Endothelial cell of umbilical vein (primary cell): Measurements from ENCODE around the gene SLC22A7. TPM values are rescaled to one million over a fixed set of nuclear protein-coding genes. Genes with fewer than 3 reads are reported as not detected.

Experiments
- BruUV-seq: library from RNA; stranded (reverse); fragments of 400-500 nt; replicated peaks from 2 replicates; lab custom pipeline; 2021; lab: Mats Ljungman, UMichigan
- CTCF ChIA-PET: fragments of 300-600, 350-600 bp; sonication (Branson Sonifier 250); formaldehyde crosslinking; loops from one replicate; lab custom pipeline; 2021; ENCODE audit warnings: antibody characterized with exemption, inconsistent platforms; lab: Charles Lee
- POLR2A ChIA-PET: fragments of 300-600, 350-600 bp; sonication (Branson Sonifier 250); formaldehyde crosslinking; loops from one replicate; lab custom pipeline; 2021; ENCODE audit warnings: antibody characterized with exemption, inconsistent platforms; lab: Charles Lee
- DNase-seq: peaks from one replicate; pipeline ENCODE4 v3.0.0-alpha.2; 2011; ENCODE audit warnings: low read depth, low spot score
- FAIRE-seq: peaks from 2 replicates; lab custom pipeline; 2011; peaks lifted over from hg19 to GRCh38; lab: Jason Lieb, UNC
- H2AFZ ChIP-seq: 2 replicates; pipeline ENCODE4 v1.6.0; 2012; ENCODE audit warnings: low read depth, low read length, control low read depth, inconsistent platforms
- H3K27ac ChIP-seq: 2 replicates; pipeline ENCODE4 v1.5.1; 2011; ENCODE audit warnings: low read depth, mild to moderate bottlenecking, control low read depth, low read length, moderate library complexity; ENCODE audit not compliant: insufficient read depth
- H3K27me3 ChIP-seq, 2 experiments: 2 replicates each; pipeline versions ENCODE4 v1.6.0 to v1.6.1; 2011; ENCODE audit warnings: low read length in 2 of 2, mixed read lengths in 1 of 2; ENCODE audit not compliant: control insufficient read depth in 2 of 2, insufficient read depth in 2 of 2
- H3K36me3 ChIP-seq, 2 experiments: 2 replicates in 1 of 2; 3 replicates in 1 of 2; pipeline ENCODE4 v1.5.1; 2011; ENCODE audit warnings: low read length in 2 of 2, mild to moderate bottlenecking in 1 of 2, moderate library complexity in 1 of 2; ENCODE audit not compliant: control insufficient read depth in 2 of 2, insufficient read depth in 2 of 2; ENCODE audit errors: extremely low read depth in 1 of 2
- H3K4me1 ChIP-seq: 3 replicates; pipeline ENCODE4 v1.5.1; 2011; ENCODE audit warnings: mild to moderate bottlenecking, low read length; ENCODE audit not compliant: control insufficient read depth, insufficient read depth; ENCODE audit errors: extremely low read depth
- H3K4me2 ChIP-seq: 2 replicates; pipeline ENCODE4 v1.6.1; 2011; ENCODE audit warnings: low read length, control low read depth, mixed read lengths; ENCODE audit not compliant: insufficient read depth
- H3K4me3 ChIP-seq, 3 experiments: fragments of 200-600 bp in 1 of 3; sonication (generic), shearing (Covaris generic) in 1 of 3; replicated peaks in 1 of 3; 2 replicates each; pipeline ENCODE4 v1.5.1; 2011 to 2016; ENCODE audit warnings: control low read depth in 3 of 3, low read length in 3 of 3, mild to moderate bottlenecking in 2 of 3, inconsistent platforms in 1 of 3, low read depth in 1 of 3, moderate library complexity in 1 of 3; ENCODE audit not compliant: insufficient read depth in 1 of 3
- H3K79me2 ChIP-seq: 2 replicates; pipeline ENCODE4 v1.6.0; 2012; ENCODE audit warnings: low read length, inconsistent platforms; ENCODE audit not compliant: control insufficient read depth, insufficient read depth
- H3K9ac ChIP-seq: replicated peaks from 2 replicates; pipeline ENCODE3; 2011; ENCODE audit warnings: low read length, control low read depth; ENCODE audit not compliant: insufficient read depth; ENCODE audit errors: extremely low read depth
- H3K9me1 ChIP-seq: replicated peaks from 3 replicates; pipeline ENCODE4 v1.6.0; 2011; ENCODE audit warnings: mild to moderate bottlenecking, low read length; ENCODE audit not compliant: control insufficient read depth, insufficient read depth; ENCODE audit errors: extremely low read depth
- H3K9me3 ChIP-seq: replicated peaks from 2 replicates; pipeline ENCODE4 v1.5.1; 2012; ENCODE audit warnings: low read length, inconsistent platforms; ENCODE audit not compliant: control insufficient read depth, insufficient read depth
- H4K20me1 ChIP-seq: replicated peaks from 2 replicates; pipeline ENCODE3; 2011; ENCODE audit warnings: mild to moderate bottlenecking, low read length; ENCODE audit not compliant: control insufficient read depth, insufficient read depth; ENCODE audit errors: extremely low read depth
- EZH2 ChIP-seq: IDR thresholded peaks from 2 replicates; pipeline ENCODE4 v1.6.1; 2012; ENCODE audit warnings: borderline replicate concordance, low read depth, mild to moderate bottlenecking, moderate library complexity, low read length, inconsistent platforms; ENCODE audit not compliant: severe bottlenecking
- FOS ChIP-seq: IDR thresholded peaks from 2 replicates; pipeline ENCODE4 v1.6.1; 2011; ENCODE audit warnings: mild to moderate bottlenecking, low read length, moderate library complexity, borderline replicate concordance; ENCODE audit not compliant: insufficient read depth
- GATA2 ChIP-seq: IDR thresholded peaks from 2 replicates; pipeline ENCODE4 v1.7.0; 2011; ENCODE audit warnings: low read depth, mild to moderate bottlenecking, moderate library complexity, mixed read lengths, low read length; ENCODE audit not compliant: insufficient read length, insufficient read depth
- JUN ChIP-seq: IDR thresholded peaks from 2 replicates; pipeline ENCODE4 v1.6.1; 2011; ENCODE audit warnings: borderline replicate concordance, low read depth; ENCODE audit not compliant: insufficient read length, insufficient read depth
- POLR2A ChIP-seq: IDR thresholded peaks from 2 replicates; pipeline ENCODE4 v1.6.1; 2012; ENCODE audit warnings: low read depth, mild to moderate bottlenecking, control low read depth, low read length
- POLR2AphosphoS5 ChIP-seq: IDR thresholded peaks from 2 replicates; pipeline ENCODE4 v1.6.1; 2012; ENCODE audit warnings: low read depth, mild to moderate bottlenecking, control low read depth, low read length, moderate library complexity; ENCODE audit not compliant: insufficient read depth
- dilution Hi-C: fragments of 300-500 bp; cut with MboI; formaldehyde crosslinking; loops from one replicate; pipeline ENCODE4 v1.15.0; 2019; ENCODE audit warnings: low sequenced_read_pairs; ENCODE audit not compliant: extremely low pct_ligation_motif_present
- intact Hi-C: fragments of 100-400 bp; cut with micrococcal nuclease; formaldehyde crosslinking; loops from one replicate; pipeline ENCODE4 v1.10.0; 2022
- polyA plus RNA-seq, 4 experiments: library from polyadenylated mRNA; depleted of rRNA in 3 of 4; stranded (reverse) in 3 of 4; unstranded in 1 of 4; fragments of >200 nt; gene quantifications; 2 replicates each; pipeline versions ENCODE4 v1.2.1 to v1.2.3, GENCODE V29; 2011 to 2012; ENCODE audit warnings: missing spikeins in 1 of 4
- total RNA-seq: library from RNA; stranded (reverse); gene quantifications from 2 replicates; pipeline ENCODE4 v1.2.3, GENCODE V29; 2021
- TF ChIP-seq, protein P1 (sequence below), 2 donors: IDR thresholded peaks; 1 replicate in 1 of 2; 2 replicates in 1 of 2; pipeline ENCODE4 v1.5.1; 2011; ENCODE audit warnings: low read length in 2 of 2, mild to moderate bottlenecking in 2 of 2, moderate library complexity in 2 of 2, control low read depth in 1 of 2, inconsistent platforms in 1 of 2, low read depth in 1 of 2; ENCODE audit not compliant: insufficient read depth in 1 of 2; ENCODE audit errors: extremely low read depth in 1 of 2
- TF ChIP-seq, protein P2 (sequence below): IDR thresholded peaks from 2 replicates; pipeline ENCODE4 v1.6.1; 2011; ENCODE audit not compliant: insufficient read depth, insufficient read length

SLC22A7 gene
- total and polyA plus RNA-seq, 2 donors (not counting 3 experiments of a cell fraction or from before 2014, with no cell fraction given), result not detected

GRCh38 chr6:43299338-43300293 lies 1.6 kb downstream of the SLC22A7 start:
- H2AFZ ChIP-seq, result no peak overlapping the region
- H3K9ac ChIP-seq, result no peak overlapping the region
- H3K27me3 ChIP-seq, result peaks cover 0 to 13% of the 10 kb centered on the region in 2 experiments
- no peak overlapping the region for H3K4me2 ChIP-seq
- no peaks in the 10 kb centered on the region for H3K9me1 ChIP-seq
- BruUV-seq, result no TSS peak
- H3K4me3 ChIP-seq, result no peak overlapping the region
- intact Hi-C loops, result no loop called here
- DNase-seq, result no peak
- dilution Hi-C loops, result no loop called here
- TF ChIP-seq EZH2, result no peak
- no peak for TF ChIP-seq JUN
- no peak for TF ChIP-seq POLR2AphosphoS5
- no peak for TF ChIP-seq FOS
- TF ChIP-seq, protein P1, sequence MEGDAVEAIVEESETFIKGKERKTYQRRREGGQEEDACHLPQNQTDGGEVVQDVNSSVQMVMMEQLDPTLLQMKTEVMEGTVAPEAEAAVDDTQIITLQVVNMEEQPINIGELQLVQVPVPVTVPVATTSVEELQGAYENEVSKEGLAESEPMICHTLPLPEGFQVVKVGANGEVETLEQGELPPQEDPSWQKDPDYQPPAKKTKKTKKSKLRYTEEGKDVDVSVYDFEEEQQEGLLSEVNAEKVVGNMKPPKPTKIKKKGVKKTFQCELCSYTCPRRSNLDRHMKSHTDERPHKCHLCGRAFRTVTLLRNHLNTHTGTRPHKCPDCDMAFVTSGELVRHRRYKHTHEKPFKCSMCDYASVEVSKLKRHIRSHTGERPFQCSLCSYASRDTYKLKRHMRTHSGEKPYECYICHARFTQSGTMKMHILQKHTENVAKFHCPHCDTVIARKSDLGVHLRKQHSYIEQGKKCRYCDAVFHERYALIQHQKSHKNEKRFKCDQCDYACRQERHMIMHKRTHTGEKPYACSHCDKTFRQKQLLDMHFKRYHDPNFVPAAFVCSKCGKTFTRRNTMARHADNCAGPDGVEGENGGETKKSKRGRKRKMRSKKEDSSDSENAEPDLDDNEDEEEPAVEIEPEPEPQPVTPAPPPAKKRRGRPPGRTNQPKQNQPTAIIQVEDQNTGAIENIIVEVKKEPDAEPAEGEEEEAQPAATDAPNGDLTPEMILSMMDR (IDR thresholded peaks at IDR 0.05; ENCODE audit: extremely low read depth in 1 of 2, insufficient read depth in 1 of 2, low read depth in 1 of 2, low read length in 2 of 2), result no peak
- TF ChIP-seq POLR2A, result no peak
- TF ChIP-seq, protein P2, sequence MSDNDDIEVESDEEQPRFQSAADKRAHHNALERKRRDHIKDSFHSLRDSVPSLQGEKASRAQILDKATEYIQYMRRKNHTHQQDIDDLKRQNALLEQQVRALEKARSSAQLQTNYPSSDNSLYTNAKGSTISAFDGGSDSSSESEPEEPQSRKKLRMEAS, result no peak
- TF ChIP-seq GATA2, result no peak
- H4K20me1 ChIP-seq, result no peaks in the 10 kb centered on the region
- FAIRE-seq, result no peak
- ChIA-PET CTCF (interaction anchor here (1.0 to 1.5 kb wide), 3 partner anchors 11 to 36 kb away, joined by 3 read pairs; no protein-coding TSS in a partner anchor), POLR2A (no interaction called here)
- H3K4me1 ChIP-seq, result no peaks in the 10 kb centered on the region
- no peaks in the 10 kb centered on the region for H3K79me2 ChIP-seq
- no peak overlapping the region for H3K27ac ChIP-seq
- no peaks in the 10 kb centered on the region for H3K36me3 ChIP-seq
- no peaks in the 10 kb centered on the region for H3K9me3 ChIP-seq
